UCSD-AML1 (cell line): ENCODE measurements around the gene C10orf90.

Experiments used
- DNase-seq: peaks from one replicate; lab custom pipeline; 2025; ENCODE audit not compliant: unreplicated experiment; lab: John Stamatoyannopoulos, UW

The C10orf90 gene

GRCh38 chr10:126674741-126675515, 4.4 kb upstream of the C10orf90 start:
- no peak for DNase-seq

- DNase-seq = no peak
Measured at GRCh38 chr10:126673565-126673964, 3.1 kb upstream of the C10orf90 start.

GRCh38 chr10:126671402-126671975, 996 bp upstream of the C10orf90 start:
- DNase-seq = no peak

- DNase-seq = no peak
Measured at GRCh38 chr10:126670895-126671261, 385 bp upstream of the C10orf90 start.

- no peak for DNase-seq
Measured at GRCh38 chr10:126669168-126669567, 1.3 kb downstream of the C10orf90 start.

GRCh38 chr10:126668505-126668904, 2.0 kb downstream of the C10orf90 start:
- no peak for DNase-seq

- DNase-seq = no peak
Measured at GRCh38 chr10:126667568-126667967, 2.9 kb downstream of the C10orf90 start.

- DNase-seq = no peak
Measured at GRCh38 chr10:126665207-126665606, 5.3 kb downstream of the C10orf90 start.

GRCh38 chr10:126663880-126664279, 6.6 kb downstream of the C10orf90 start:
- no peak for DNase-seq

GRCh38 chr10:126663328-126663727, 7.2 kb downstream of the C10orf90 start:
- DNase-seq = no peak

GRCh38 chr10:126661841-126662515, 8.5 kb downstream of the C10orf90 start:
- DNase-seq = no peak

- no peak for DNase-seq
Measured at GRCh38 chr10:126661356-126661755, 9.1 kb downstream of the C10orf90 start.

GRCh38 chr10:126659750-126660149, 10.7 kb downstream of the C10orf90 start:
- DNase-seq = no peak

GRCh38 chr10:126658928-126659327, 11.6 kb downstream of the C10orf90 start:
- no peak for DNase-seq

GRCh38 chr10:126654579-126654978, 15.9 kb downstream of the C10orf90 start:
- DNase-seq = no peak

GRCh38 chr10:126651467-126651866, 19.0 kb downstream of the C10orf90 start:
- DNase-seq = no peak

- no peak for DNase-seq
Measured at GRCh38 chr10:126650161-126650560, 20.3 kb downstream of the C10orf90 start.

- no peak for DNase-seq
Measured at GRCh38 chr10:126647116-126647515, 23.4 kb downstream of the C10orf90 start.

GRCh38 chr10:126646110-126646509, 24.4 kb downstream of the C10orf90 start:
- DNase-seq = no peak

- no peak for DNase-seq
Measured at GRCh38 chr10:126640401-126640800, 30.1 kb downstream of the C10orf90 start.

GRCh38 chr10:126639084-126639483, 31.4 kb downstream of the C10orf90 start:
- no peak for DNase-seq

GRCh38 chr10:126638542-126638941, 32.0 kb downstream of the C10orf90 start:
- DNase-seq = peak; percentile 24
